Body of pancreas (tissue), 4 donors: ENCODE results near the gene SNRPE.

Experiments
- CTCF ChIP-seq, 7 experiments: fragments of 450-650 bp in 4 of 7; fragments of 200-600 bp in 3 of 7; sonication (generic) in 3 of 7; IDR thresholded peaks; one replicate each; pipeline ENCODE4 v1.5.1; 2016 to 2019; ENCODE audit warnings: antibody characterized with exemption in 7 of 7
- POLR2A ChIP-seq, 3 donors: fragments of 450-650 bp; IDR thresholded peaks; one replicate each; pipeline ENCODE4 v1.6.1; 2016; ENCODE audit warnings: antibody characterized with exemption in 3 of 3, mild to moderate bottlenecking in 2 of 3

DNA sequence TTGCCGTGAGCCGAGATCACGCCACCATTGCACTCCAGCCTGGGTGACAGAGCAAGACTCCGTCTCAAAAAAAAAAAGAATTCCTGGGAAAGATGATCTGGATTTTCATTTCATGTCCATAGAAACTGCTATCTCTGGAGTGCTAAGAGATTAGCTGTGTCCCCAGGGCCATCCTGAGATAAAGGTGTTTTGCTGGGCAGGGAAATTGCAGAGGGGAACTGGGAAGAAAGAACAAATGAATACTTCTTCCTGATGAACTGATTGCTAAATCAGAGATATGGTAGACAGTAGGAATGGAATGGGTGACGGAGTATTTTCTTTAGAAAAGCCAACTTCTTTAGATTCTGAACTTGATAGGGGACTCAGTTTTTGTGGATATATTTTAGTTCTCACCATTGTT is 19.2 kb downstream of the SNRPE start:
- TF ChIP-seq CTCF (IDR thresholded peaks at IDR 0.05), result no peak
- TF ChIP-seq POLR2A (IDR thresholded peaks at IDR 0.05), result no peak
